Astrocyte (in vitro differentiated cells and primary cell): ENCODE results near the gene PDHA1. TPM values are rescaled to one million over a fixed set of nuclear protein-coding genes. Genes with fewer than 3 reads are reported as not detected.
A peak's percentile ranks its signal among the peaks of the same experiment; 100 is the strongest.

Source experiments
- DNase-seq: peaks from one replicate; pipeline ENCODE4 v3.0.0-alpha.2; 2010; ENCODE audit warnings: low read depth
- FAIRE-seq: peaks from 2 replicates; lab custom pipeline; 2011; peaks lifted over from hg19 to GRCh38; lab: Jason Lieb, UNC
- H2AFZ ChIP-seq: 2 replicates; pipeline ENCODE4 v1.6.0; 2012; ENCODE audit warnings: low read depth, low read length, inconsistent platforms
- H3K27ac ChIP-seq: 2 replicates; pipeline ENCODE4 v1.5.1; 2011; ENCODE audit warnings: low read depth, low read length, inconsistent platforms
- H3K27me3 ChIP-seq: 2 replicates; pipeline ENCODE4 v1.6.0; 2011; ENCODE audit warnings: low read length, inconsistent platforms; ENCODE audit not compliant: insufficient read depth
- H3K36me3 ChIP-seq: 2 replicates; pipeline ENCODE4 v1.5.1; 2011; ENCODE audit warnings: low read length, inconsistent platforms; ENCODE audit not compliant: insufficient read depth
- H3K4me1 ChIP-seq: 2 replicates; pipeline ENCODE4 v1.5.1; 2011; ENCODE audit warnings: low read length, inconsistent platforms; ENCODE audit not compliant: insufficient read depth
- H3K4me2 ChIP-seq: 2 replicates; pipeline ENCODE4 v1.6.0; 2012; ENCODE audit warnings: low read length, inconsistent platforms
- H3K4me3 ChIP-seq: 2 replicates; pipeline ENCODE4 v1.5.1; 2011; ENCODE audit warnings: low read depth, mild to moderate bottlenecking, low read length, inconsistent platforms; ENCODE audit not compliant: insufficient read depth
- H3K79me2 ChIP-seq: 2 replicates; pipeline ENCODE4 v1.6.0; 2012; ENCODE audit warnings: mild to moderate bottlenecking, low read length, inconsistent platforms; ENCODE audit not compliant: insufficient read depth
- H3K9ac ChIP-seq: 2 replicates; pipeline ENCODE4 v1.6.0; 2012; ENCODE audit warnings: mild to moderate bottlenecking, low read length, inconsistent platforms
- H3K9me3 ChIP-seq: 2 replicates; pipeline ENCODE4 v1.5.1; 2012; ENCODE audit warnings: low read depth, mild to moderate bottlenecking, low read length, inconsistent platforms; ENCODE audit not compliant: insufficient read depth
- H4K20me1 ChIP-seq: 2 replicates; pipeline ENCODE4 v1.6.0; 2012; ENCODE audit warnings: low read length, inconsistent platforms; ENCODE audit not compliant: insufficient read depth
- H3K27ac Mint-ChIP-seq: one replicate; pipeline ENCODE4 v1.8.0; 2021; ENCODE audit warnings: mild to moderate bottlenecking, mixed read lengths; ENCODE audit not compliant: unreplicated experiment
- H3K27me3 Mint-ChIP-seq: one replicate; pipeline ENCODE4 v1.8.0; 2021; ENCODE audit warnings: low read depth, mixed read lengths; ENCODE audit not compliant: unreplicated experiment
- H3K36me3 Mint-ChIP-seq: one replicate; pipeline ENCODE4 v1.8.0; 2021; ENCODE audit warnings: low read depth, mixed read lengths; ENCODE audit not compliant: unreplicated experiment
- H3K4me1 Mint-ChIP-seq: one replicate; pipeline ENCODE4 v1.8.0; 2021; ENCODE audit warnings: low read depth, mixed read lengths; ENCODE audit not compliant: unreplicated experiment
- H3K4me3 Mint-ChIP-seq: one replicate; pipeline ENCODE4 v1.8.0; 2021; ENCODE audit warnings: mild to moderate bottlenecking, moderate library complexity, mixed read lengths; ENCODE audit not compliant: unreplicated experiment
- H3K9me3 Mint-ChIP-seq: one replicate; pipeline ENCODE4 v1.8.0; 2021; ENCODE audit warnings: mild to moderate bottlenecking, mixed read lengths; ENCODE audit not compliant: unreplicated experiment
- EZH2 ChIP-seq: IDR thresholded peaks from 2 replicates; pipeline ENCODE4 v1.6.1; 2012; ENCODE audit warnings: mild to moderate bottlenecking, low read length, inconsistent platforms; ENCODE audit not compliant: insufficient read depth
- total RNA-seq: library from RNA; stranded (reverse); gene quantifications from 2 replicates; pipeline ENCODE4 v1.2.1, GENCODE V29; 2021
- TF ChIP-seq, protein P1 (sequence below): IDR thresholded peaks from 2 replicates; pipeline ENCODE4 v1.5.1; 2011; ENCODE audit warnings: low read depth, mild to moderate bottlenecking, inconsistent platforms, low read length, moderate library complexity; ENCODE audit not compliant: insufficient read depth

The PDHA1 gene
- total RNA-seq, 1 donor from 2014 or later, result 163 TPM

DNA sequence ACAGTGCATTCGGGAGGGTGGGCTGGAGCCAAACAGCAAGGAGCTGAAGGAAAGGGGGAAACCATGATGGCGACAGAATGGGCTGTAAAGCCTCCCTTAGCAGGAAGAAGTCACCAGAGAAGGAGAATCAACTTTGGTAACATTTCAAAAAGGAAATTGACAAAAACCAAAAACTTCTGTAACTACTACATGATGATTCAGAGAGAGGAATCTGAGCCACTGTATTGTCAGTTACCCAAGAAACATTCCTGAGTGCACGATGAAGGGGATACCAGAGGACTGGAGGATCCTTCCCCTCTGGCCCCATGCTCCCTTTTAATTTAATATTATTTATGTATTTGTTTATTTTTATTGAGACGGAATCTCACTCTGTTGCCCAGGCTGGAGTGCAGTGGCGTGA is 26.3 kb downstream of the PDHA1 start:
- H3K4me3 ChIP-seq, result no peak overlapping the region
- H3K36me3 Mint-ChIP-seq, result no peaks in the 10 kb centered on the region
- H4K20me1 ChIP-seq, result no peaks in the 10 kb centered on the region
- no peaks in the 10 kb centered on the region for H3K27me3 ChIP-seq
- no peaks in the 10 kb centered on the region for H3K79me2 ChIP-seq
- no peak overlapping the region for H3K9ac ChIP-seq
- no peaks in the 10 kb centered on the region for H3K9me3 ChIP-seq
- H3K36me3 ChIP-seq, result no peaks in the 10 kb centered on the region
- peak; percentile 38 for DNase-seq
- peaks cover 8% of the 10 kb centered on the region for H3K4me1 Mint-ChIP-seq
- H3K4me3 Mint-ChIP-seq, result no peak overlapping the region
- H3K4me2 ChIP-seq, result no peak overlapping the region
- H3K27me3 Mint-ChIP-seq, result no peaks in the 10 kb centered on the region
- H3K9me3 Mint-ChIP-seq, result no peaks in the 10 kb centered on the region
- no peak for TF ChIP-seq EZH2
- TF ChIP-seq, protein P1, sequence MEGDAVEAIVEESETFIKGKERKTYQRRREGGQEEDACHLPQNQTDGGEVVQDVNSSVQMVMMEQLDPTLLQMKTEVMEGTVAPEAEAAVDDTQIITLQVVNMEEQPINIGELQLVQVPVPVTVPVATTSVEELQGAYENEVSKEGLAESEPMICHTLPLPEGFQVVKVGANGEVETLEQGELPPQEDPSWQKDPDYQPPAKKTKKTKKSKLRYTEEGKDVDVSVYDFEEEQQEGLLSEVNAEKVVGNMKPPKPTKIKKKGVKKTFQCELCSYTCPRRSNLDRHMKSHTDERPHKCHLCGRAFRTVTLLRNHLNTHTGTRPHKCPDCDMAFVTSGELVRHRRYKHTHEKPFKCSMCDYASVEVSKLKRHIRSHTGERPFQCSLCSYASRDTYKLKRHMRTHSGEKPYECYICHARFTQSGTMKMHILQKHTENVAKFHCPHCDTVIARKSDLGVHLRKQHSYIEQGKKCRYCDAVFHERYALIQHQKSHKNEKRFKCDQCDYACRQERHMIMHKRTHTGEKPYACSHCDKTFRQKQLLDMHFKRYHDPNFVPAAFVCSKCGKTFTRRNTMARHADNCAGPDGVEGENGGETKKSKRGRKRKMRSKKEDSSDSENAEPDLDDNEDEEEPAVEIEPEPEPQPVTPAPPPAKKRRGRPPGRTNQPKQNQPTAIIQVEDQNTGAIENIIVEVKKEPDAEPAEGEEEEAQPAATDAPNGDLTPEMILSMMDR, result no peak
- H3K27ac ChIP-seq, result no peak overlapping the region
- peaks cover 3% of the 10 kb centered on the region for H3K4me1 ChIP-seq
- no peak overlapping the region for H2AFZ ChIP-seq
- H3K27ac Mint-ChIP-seq, result peak overlapping the region; percentile 47
- peak; percentile 94 for FAIRE-seq

DNA sequence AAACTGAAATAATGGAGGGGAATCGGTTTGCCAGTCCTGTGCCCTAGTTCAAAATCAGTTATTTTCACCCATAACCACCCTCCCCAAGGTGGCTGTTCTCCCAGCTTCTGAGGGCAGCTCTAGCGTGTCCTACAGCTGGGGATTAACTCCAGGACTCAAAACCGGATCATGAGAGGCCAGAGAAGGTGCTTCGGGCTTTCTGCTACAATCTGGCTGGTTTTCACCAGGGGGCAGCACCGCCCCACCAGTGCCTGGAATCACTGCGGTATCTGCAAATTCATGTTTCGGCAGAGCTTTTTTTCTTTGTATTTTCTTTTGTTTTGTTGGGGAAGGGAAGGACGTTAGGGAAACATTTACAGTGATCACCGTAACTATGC is 28.4 kb downstream of the PDHA1 start:
- Mint-ChIP-seq H3K9me3 (no peaks in the 10 kb centered on the region), H3K27ac (peak overlapping the region; percentile 83), H3K4me3 (peak overlapping the region; percentile 79), H3K4me1 (peaks cover 8% of the 10 kb centered on the region), H3K27me3 (no peaks in the 10 kb centered on the region), H3K36me3 (no peaks in the 10 kb centered on the region)
- no peak for TF ChIP-seq EZH2
- TF ChIP-seq, protein P1, result peak; percentile 59
- no peaks in the 10 kb centered on the region for H3K36me3 ChIP-seq
- H3K4me2 ChIP-seq, result peak overlapping the region; percentile 88
- H3K27ac ChIP-seq, result no peak overlapping the region
- H3K9me3 ChIP-seq, result no peaks in the 10 kb centered on the region
- peak overlapping the region; percentile 62 for H3K9ac ChIP-seq
- no peaks in the 10 kb centered on the region for H4K20me1 ChIP-seq
- no peaks in the 10 kb centered on the region for H3K79me2 ChIP-seq
- H2AFZ ChIP-seq, result peak overlapping the region; percentile 77
- peak; percentile 20 for DNase-seq
- FAIRE-seq, result peak; percentile 92
- peak overlapping the region; percentile 50 for H3K4me3 ChIP-seq
- peaks cover 3% of the 10 kb centered on the region for H3K4me1 ChIP-seq
- no peaks in the 10 kb centered on the region for H3K27me3 ChIP-seq

DNA sequence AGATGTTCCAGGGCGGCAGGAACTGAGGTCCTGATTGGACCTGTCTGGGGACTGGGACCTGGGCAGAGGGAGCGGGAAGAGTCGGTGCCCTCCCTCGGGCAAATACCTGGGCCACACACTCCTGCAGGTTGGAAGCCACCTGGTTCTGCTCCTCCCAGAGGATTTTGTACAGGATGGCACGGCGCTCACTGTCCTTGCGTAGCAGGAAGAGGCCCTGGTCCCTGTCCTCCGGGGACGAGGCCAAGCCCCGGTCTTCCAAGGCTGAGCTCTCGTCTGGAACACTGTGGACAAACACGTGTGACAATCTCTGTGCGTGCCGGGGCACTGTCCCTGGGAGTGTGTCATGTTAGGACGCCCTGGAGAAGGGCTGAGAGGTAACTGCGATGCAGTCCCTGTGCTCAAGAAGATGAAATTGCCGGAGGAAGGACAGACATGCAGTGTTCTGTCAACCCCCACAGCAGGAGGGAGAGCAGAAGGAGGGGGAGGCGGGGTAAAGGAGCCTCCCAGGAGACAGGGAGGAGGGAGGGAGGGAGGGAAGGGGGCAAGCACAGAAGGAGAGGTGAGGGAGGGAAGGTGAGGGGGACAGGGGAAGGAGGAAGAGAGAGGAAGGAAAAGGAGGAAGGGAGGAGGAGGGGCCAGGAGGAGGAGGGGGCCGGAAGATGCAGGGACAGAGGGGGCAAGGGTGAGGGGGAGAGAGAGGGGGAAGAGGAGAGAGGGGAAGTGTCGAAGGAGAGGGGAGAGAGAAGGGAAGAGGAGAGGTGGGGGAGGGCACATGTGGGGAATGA is 29.0 kb downstream of the PDHA1 start:
- no peaks in the 10 kb centered on the region for H3K9me3 Mint-ChIP-seq
- H2AFZ ChIP-seq, result peak overlapping the region; percentile 77
- no peaks in the 10 kb centered on the region for H3K79me2 ChIP-seq
- no peaks in the 10 kb centered on the region for H3K27me3 ChIP-seq
- FAIRE-seq, result no peak
- H3K4me1 Mint-ChIP-seq, result peaks cover 8% of the 10 kb centered on the region
- H3K27me3 Mint-ChIP-seq, result no peaks in the 10 kb centered on the region
- H3K4me3 ChIP-seq, result peak overlapping the region; percentile 50
- H3K9ac ChIP-seq, result peak overlapping the region; percentile 62
- no peaks in the 10 kb centered on the region for H4K20me1 ChIP-seq
- H3K9me3 ChIP-seq, result no peaks in the 10 kb centered on the region
- no peaks in the 10 kb centered on the region for H3K36me3 ChIP-seq
- peaks cover 3% of the 10 kb centered on the region for H3K4me1 ChIP-seq
- TF ChIP-seq EZH2, result no peak
- TF ChIP-seq, protein P1, result no peak
- no peak overlapping the region for H3K27ac ChIP-seq
- DNase-seq, result no peak
- H3K4me3 Mint-ChIP-seq, result peak overlapping the region; percentile 79
- no peaks in the 10 kb centered on the region for H3K36me3 Mint-ChIP-seq
- peak overlapping the region; percentile 88 for H3K4me2 ChIP-seq
- peak overlapping the region; percentile 83 for H3K27ac Mint-ChIP-seq
